Gastrocnemius medialis (tissue), 4 donors: ENCODE measurements around the gene ENOX1. TPM values are rescaled to one million over a fixed set of nuclear protein-coding genes. Genes with fewer than 3 reads are reported as not detected.

ENCODE experiments used
- ATAC-seq, 2 donors: fragments of 150-250 bp; one replicate each; pipeline ENCODE4 v1.9.1; 2016
- DNase-seq, 2 donors: peaks; one replicate each; pipeline ENCODE4 v3.0.0-alpha.2; 2019
- H3K27ac ChIP-seq, 4 donors: fragments of 200-600 bp; sonication (generic); 1 replicate in 1 of 4; 2 replicates in 3 of 4; pipeline ENCODE4 v1.5.1; 2016 to 2018; ENCODE audit warnings: mild to moderate bottlenecking in 2 of 4, moderate library complexity in 1 of 4
- H3K27me3 ChIP-seq, 3 donors: fragments of 200-600 bp; sonication (generic) in 2 of 3; 1 replicate in 1 of 3; 2 replicates in 2 of 3; pipeline versions ENCODE4 v1.5.1 to v1.6.0; 2016 to 2019; ENCODE audit warnings: mild to moderate bottlenecking in 1 of 3, moderate library complexity in 1 of 3
- H3K36me3 ChIP-seq, 2 donors: fragments of 200-600 bp; sonication (generic) in 1 of 2; one replicate each; pipeline ENCODE4 v1.5.1; 2017 to 2018
- H3K4me1 ChIP-seq, 2 donors: fragments of 200-600 bp; sonication (generic) in 1 of 2; one replicate each; pipeline ENCODE4 v1.5.1; 2016 to 2017; ENCODE audit warnings: mild to moderate bottlenecking in 2 of 2
- H3K4me3 ChIP-seq, 4 donors: fragments of 200-600 bp; sonication (generic) in 3 of 4; 1 replicate in 1 of 4; 2 replicates in 3 of 4; pipeline ENCODE4 v1.5.1; 2016 to 2019; ENCODE audit warnings: mild to moderate bottlenecking in 2 of 4
- H3K9me3 ChIP-seq, 3 donors: fragments of 200-600 bp; sonication (generic) in 2 of 3; 1 replicate in 1 of 3; 2 replicates in 2 of 3; pipeline ENCODE4 v1.5.1; 2016 to 2019
- CTCF ChIP-seq, 5 experiments: fragments of 450-650 bp in 3 of 5; fragments of 200-600 bp in 2 of 5; sonication (generic) in 2 of 5; IDR thresholded peaks in 4 of 5; conservative IDR thresholded peaks in 1 of 5; 1 replicate in 4 of 5; 2 replicates in 1 of 5; pipeline ENCODE4 v1.5.1; 2016 to 2019; ENCODE audit warnings: antibody characterized with exemption in 5 of 5, mild to moderate bottlenecking in 3 of 5, moderate library complexity in 3 of 5
- POLR2A ChIP-seq, 2 donors: fragments of 450-650 bp; IDR thresholded peaks; one replicate each; pipeline ENCODE4 v1.6.1; 2017; ENCODE audit warnings: antibody characterized with exemption in 2 of 2, mild to moderate bottlenecking in 2 of 2, moderate library complexity in 2 of 2
- in situ Hi-C, 4 donors: fragments of 200-750 bp; cut with MboI; loops; one replicate each; pipeline versions ENCODE4 v1.15.0 to v1.8.0; 2017; ENCODE audit warnings: low sequenced_read_pairs in 4 of 4
- intact Hi-C: fragments of 100-400 bp; cut with DNase I; formaldehyde crosslinking; loops from one replicate; pipeline ENCODE4 v1.15.1; 2023; ENCODE audit warnings: low total_unique reads
- total RNA-seq, 4 donors: library from RNA; depleted of rRNA; stranded (reverse); fragments of >200 nt; gene quantifications; one replicate each; pipeline versions ENCODE4 v1.1.0 to v1.2.3, GENCODE V29; 2016

ENOX1 gene
- total RNA-seq, 4 donors from 2014 or later = 0.46 to 3.5 (median 1.8) TPM

- H3K4me1 ChIP-seq = peaks cover 35 to 36% of the 10 kb centered on the region in 2 donors
- H3K4me3 ChIP-seq = no peak overlapping the region
- H3K9me3 ChIP-seq = no peaks in the 10 kb centered on the region
- TF ChIP-seq CTCF (IDR thresholded peaks at IDR 0.05 in 4 of 5, conservative IDR thresholded peaks at IDR 0.05 in 1 of 5) (no peak), POLR2A (IDR thresholded peaks at IDR 0.05) (no peak)
- no peak overlapping the region for H3K27ac ChIP-seq
- H3K27me3 ChIP-seq = no peaks in the 10 kb centered on the region
- DNase-seq (no peak), ATAC-seq (no peak)
- in situ Hi-C loops (no loop called here), intact Hi-C loops (loop anchor here (10.0 kb wide), 1 partner anchor 155 kb away; no protein-coding TSS in a partner anchor)
- H3K36me3 ChIP-seq = no peaks in the 10 kb centered on the region
Observed at GRCh38 chr13:43360171-43360570, 426.6 kb downstream of the ENOX1 start.

- Histone ChIP-seq H3K9me3 (no peaks in the 10 kb centered on the region), H3K4me3 (no peak overlapping the region), H3K36me3 (no peaks in the 10 kb centered on the region), H3K4me1 (peaks cover 29 to 30% of the 10 kb centered on the region in 2 donors), H3K27ac (no peak overlapping the region), H3K27me3 (no peaks in the 10 kb centered on the region)
- TF ChIP-seq CTCF (IDR thresholded peaks at IDR 0.05 in 4 of 5, conservative IDR thresholded peaks at IDR 0.05 in 1 of 5) (no peak), POLR2A (IDR thresholded peaks at IDR 0.05) (no peak)
- ATAC-seq (no peak), DNase-seq (no peak)
- in situ Hi-C loops = no loop called here
- intact Hi-C loops = no loop called here
Observed at GRCh38 chr13:43359536-43359935, 427.2 kb downstream of the ENOX1 start.

- in situ Hi-C loops = no loop called here
- TF ChIP-seq POLR2A (IDR thresholded peaks at IDR 0.05) (no peak), CTCF (IDR thresholded peaks at IDR 0.05 in 4 of 5, conservative IDR thresholded peaks at IDR 0.05 in 1 of 5) (no peak)
- Histone ChIP-seq H3K27me3 (no peaks in the 10 kb centered on the region), H3K4me3 (no peak overlapping the region), H3K27ac (peak overlapping the region in 2 of 4 donors; percentile 3 to 22), H3K4me1 (peaks cover 12 to 13% of the 10 kb centered on the region in 2 donors), H3K36me3 (no peaks in the 10 kb centered on the region), H3K9me3 (no peaks in the 10 kb centered on the region)
- no peak for DNase-seq
- intact Hi-C loops = no loop called here
- ATAC-seq = peak in 1 of 2 donors; percentile 30
Observed at GRCh38 chr13:43357564-43357963, 429.2 kb downstream of the ENOX1 start.

- intact Hi-C loops (no loop called here), in situ Hi-C loops (no loop called here)
- no peak for ATAC-seq
- H3K36me3 ChIP-seq = no peaks in the 10 kb centered on the region
- peaks cover 12 to 13% of the 10 kb centered on the region in 2 donors for H3K4me1 ChIP-seq
- H3K27me3 ChIP-seq = no peaks in the 10 kb centered on the region
- no peak for TF ChIP-seq CTCF (IDR thresholded peaks at IDR 0.05 in 4 of 5, conservative IDR thresholded peaks at IDR 0.05 in 1 of 5)
- TF ChIP-seq POLR2A (IDR thresholded peaks at IDR 0.05) = no peak
- H3K4me3 ChIP-seq = no peak overlapping the region
- no peaks in the 10 kb centered on the region for H3K9me3 ChIP-seq
- DNase-seq = no peak
- no peak overlapping the region for H3K27ac ChIP-seq
Observed at GRCh38 chr13:43356567-43356966, 430.2 kb downstream of the ENOX1 start.

GRCh38 chr13:43355774-43356173 lies 431.0 kb downstream of the ENOX1 start:
- Histone ChIP-seq H3K27me3 (no peaks in the 10 kb centered on the region), H3K36me3 (no peaks in the 10 kb centered on the region), H3K4me1 (peaks cover 12 to 13% of the 10 kb centered on the region in 2 donors), H3K9me3 (no peaks in the 10 kb centered on the region), H3K27ac (no peak overlapping the region), H3K4me3 (no peak overlapping the region)
- no peak for DNase-seq
- TF ChIP-seq CTCF (IDR thresholded peaks at IDR 0.05 in 4 of 5, conservative IDR thresholded peaks at IDR 0.05 in 1 of 5) = no peak
- no peak for TF ChIP-seq POLR2A (IDR thresholded peaks at IDR 0.05)
- in situ Hi-C loops = no loop called here
- ATAC-seq = no peak
- intact Hi-C loops = no loop called here
